HUDEP-2 (cell line): Measurements from ENCODE around the gene NPR1.
"Not testable (repeated sequence)": the region's sequence is repeated elsewhere in the genome, so short reads cannot be mapped to it uniquely, and the experiment has no call there.

Experiments
- DNase-seq, 76 experiments: peaks; one replicate each; lab custom pipeline; 2025; ENCODE audit not compliant: unreplicated experiment in 76 of 76; lab: John Stamatoyannopoulos, UW

Gene NPR1

GRCh38 chr1:153716211-153716610 is 37.7 kb downstream of the NPR1 start:
- DNase-seq, result not testable (repeated sequence)

GRCh38 chr1:153717330-153717729 is 38.8 kb downstream of the NPR1 start:
- no peak for DNase-seq

- DNase-seq, result no peak
Observed at GRCh38 chr1:153723687-153724086, 45.2 kb downstream of the NPR1 start.

GRCh38 chr1:153724634-153725033 is 46.1 kb downstream of the NPR1 start:
- DNase-seq, result not testable (repeated sequence)

GRCh38 chr1:153727463-153728304 is 49.2 kb downstream of the NPR1 start, which contains the start of gene INTS3:
Gene INTS3 (plus strand): TSS chr1:153728050. CDS start chr1:153728635, 585 bp downstream.
- DNase-seq, result peak; percentile 25 to 100 (median 99)

GRCh38 chr1:153728305-153729066 is 50.0 kb downstream of the NPR1 start:
- peak in 12 of 76 experiments; percentile 3 to 36 (median 20) for DNase-seq

GRCh38 chr1:153730468-153730988 is 52.0 kb downstream of the NPR1 start:
- DNase-seq, result no peak

- no peak for DNase-seq
Observed at GRCh38 chr1:153733970-153734369, 55.5 kb downstream of the NPR1 start.

- DNase-seq, result no peak
Observed at GRCh38 chr1:153734396-153735089, 56.1 kb downstream of the NPR1 start.

GRCh38 chr1:153735090-153735420 is 56.6 kb downstream of the NPR1 start:
- DNase-seq, result no peak

GRCh38 chr1:153741986-153742385 is 63.5 kb downstream of the NPR1 start:
- no peak for DNase-seq

GRCh38 chr1:153742411-153743142 is 64.1 kb downstream of the NPR1 start:
- DNase-seq, result no peak
